CD4-positive, alpha-beta T cell treated with Interleukin-6 at 100 ng/mL for 8 hours (primary cell): ENCODE measurements around the gene TMEM250.

Experiments used
- DNase-seq: peaks from one replicate; pipeline ENCODE4 v3.0.0-alpha.2; 2020; ENCODE audit warnings: mixed read lengths, low spot score

Gene TMEM250

DNA sequence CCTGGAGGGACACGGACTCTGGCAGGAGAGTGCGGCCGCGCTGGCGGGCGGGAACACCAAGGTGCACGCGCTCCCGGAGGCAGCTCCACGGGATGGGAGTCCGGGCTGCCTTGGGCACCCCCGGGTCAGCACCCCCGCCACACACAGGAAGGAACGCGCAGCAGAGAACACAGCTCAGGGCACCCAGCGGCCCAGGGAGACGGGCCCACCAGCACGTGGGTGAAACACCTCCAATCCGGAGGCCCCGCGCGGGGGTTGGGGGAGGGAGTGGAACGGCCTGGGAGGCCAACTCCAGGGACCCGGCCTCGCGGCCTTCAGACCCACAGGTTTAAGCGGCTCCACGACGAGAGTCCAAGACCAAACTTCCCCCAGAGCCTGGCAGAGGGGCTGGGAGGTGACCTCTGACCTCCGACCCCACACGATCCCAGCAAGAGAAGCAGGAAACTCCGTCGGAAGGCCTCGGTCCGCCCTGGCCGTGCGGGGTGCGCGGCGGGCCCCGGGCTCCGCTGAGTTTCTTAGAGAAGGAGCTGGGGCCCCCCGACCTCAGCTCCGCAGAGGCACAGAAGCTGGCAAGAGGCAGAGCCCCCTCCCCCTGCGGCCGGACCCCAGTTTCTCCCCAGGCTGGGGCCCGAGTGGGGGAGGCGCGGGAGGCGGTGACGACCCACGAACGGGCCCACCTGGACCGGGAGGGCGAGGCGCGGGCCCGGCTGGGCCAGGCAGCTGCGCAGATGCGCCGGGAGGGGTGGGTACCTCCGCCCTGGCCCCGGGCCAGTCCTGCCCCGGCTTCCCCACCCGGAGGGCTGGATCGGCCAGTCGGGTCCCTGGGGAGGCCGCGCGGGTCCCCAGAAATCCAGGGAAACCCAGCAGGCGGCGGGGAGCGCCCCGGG lies 24.4 kb downstream of the TMEM250 start:
- DNase-seq: peak; percentile 42

DNA sequence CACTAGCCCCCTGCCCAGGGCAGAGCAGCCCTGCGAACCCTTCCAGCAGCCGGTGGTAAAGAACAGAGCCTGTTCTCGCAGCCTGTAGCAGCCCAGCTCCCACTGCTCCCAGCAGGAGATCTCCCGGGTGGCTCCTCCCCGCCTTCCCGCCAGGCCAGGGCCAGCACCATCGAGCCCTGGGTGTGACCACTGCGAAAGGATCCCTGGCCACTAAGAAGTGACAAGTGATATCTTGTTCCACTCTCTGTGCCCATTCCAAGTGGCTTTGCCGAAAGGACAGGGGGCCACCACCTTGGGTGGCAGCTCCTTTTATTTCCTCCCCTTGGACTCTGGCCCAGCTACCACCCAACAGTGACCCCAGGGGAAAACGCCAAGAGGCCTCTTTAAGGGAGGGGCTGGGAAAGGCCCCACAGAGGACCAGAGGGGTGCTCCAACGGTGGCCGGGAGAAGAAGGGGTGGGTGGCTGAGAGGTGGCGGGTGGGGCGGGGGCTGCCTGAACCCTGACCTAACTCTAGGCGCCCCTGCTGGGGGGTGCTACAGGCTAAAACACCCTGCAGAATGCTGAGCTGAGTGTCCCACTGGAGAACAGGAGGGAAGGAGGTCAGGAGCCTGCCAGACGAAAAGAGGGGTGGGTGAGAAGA lies 25.2 kb downstream of the TMEM250 start:
- DNase-seq: no peak

DNA sequence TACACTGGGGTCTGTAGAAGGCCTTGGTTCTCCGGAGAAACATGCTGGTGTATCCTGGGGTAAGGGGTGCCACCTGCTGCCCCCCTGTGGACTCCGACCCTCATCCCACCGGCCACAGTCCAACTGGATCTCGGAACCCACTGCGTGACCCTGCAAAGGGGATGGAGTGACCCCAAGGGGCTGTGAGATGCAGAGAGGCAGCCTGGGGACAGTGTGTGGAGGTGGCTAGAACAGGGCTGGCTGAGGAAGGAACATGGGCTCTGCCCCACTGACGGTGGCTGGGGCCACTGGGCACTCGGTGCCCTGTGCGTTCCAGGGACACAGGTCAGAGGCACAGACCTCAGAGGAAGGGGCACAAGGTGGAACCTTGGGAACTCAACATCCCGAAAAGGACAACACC lies 25.9 kb downstream of the TMEM250 start:
- no peak for DNase-seq

DNA sequence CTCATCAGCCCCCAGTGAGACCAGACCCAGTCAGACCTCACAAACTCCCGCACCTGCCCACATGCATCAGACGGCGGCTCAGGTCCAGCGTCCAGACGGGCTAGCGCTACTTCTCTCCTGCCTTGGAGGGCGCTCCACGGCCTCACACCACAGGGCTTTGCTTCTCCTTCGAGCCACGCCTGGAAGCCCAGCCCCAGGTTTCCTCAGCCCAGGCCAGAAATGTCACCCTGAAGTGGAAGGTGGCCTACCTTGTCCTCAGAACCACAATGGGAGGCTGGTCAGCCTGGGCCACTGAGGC lies 26.4 kb downstream of the TMEM250 start:
- no peak for DNase-seq

DNA sequence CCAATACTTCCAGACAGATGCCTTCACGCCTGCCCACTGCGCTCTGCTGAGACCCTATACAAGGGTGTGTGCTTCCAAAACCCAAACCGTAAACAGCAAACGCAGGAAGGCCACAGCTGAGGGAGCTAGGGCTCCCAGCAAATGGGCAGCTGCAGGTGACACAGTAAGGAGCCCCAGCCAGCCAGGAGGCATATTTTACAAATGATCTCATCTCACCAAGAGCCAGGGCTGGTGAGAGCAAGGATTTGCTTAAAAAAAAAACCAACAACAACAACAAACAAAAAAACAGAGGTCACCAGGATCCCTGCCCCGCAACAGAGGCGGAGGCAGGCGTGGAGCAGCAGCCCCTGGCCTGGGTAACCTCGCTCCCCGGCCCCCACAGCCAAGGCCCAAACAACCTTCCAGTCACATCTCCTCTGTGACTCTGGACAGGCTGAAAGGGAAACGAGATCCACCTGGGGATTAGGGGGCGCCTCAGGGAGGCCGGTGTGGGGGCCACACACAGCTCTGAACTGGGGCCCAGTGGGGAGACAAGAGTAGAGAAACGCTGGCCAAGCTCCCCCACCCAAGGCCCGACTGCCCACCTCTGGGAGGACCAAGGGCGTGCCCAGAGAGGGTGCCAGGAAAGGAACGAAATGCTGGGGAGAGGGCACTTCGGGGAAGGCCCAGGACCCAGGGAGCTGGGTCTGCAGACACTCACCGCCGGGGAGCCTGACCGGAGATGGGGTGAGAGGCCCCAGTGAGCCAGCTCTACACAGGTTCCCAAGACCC lies 26.9 kb downstream of the TMEM250 start:
- no peak for DNase-seq

DNA sequence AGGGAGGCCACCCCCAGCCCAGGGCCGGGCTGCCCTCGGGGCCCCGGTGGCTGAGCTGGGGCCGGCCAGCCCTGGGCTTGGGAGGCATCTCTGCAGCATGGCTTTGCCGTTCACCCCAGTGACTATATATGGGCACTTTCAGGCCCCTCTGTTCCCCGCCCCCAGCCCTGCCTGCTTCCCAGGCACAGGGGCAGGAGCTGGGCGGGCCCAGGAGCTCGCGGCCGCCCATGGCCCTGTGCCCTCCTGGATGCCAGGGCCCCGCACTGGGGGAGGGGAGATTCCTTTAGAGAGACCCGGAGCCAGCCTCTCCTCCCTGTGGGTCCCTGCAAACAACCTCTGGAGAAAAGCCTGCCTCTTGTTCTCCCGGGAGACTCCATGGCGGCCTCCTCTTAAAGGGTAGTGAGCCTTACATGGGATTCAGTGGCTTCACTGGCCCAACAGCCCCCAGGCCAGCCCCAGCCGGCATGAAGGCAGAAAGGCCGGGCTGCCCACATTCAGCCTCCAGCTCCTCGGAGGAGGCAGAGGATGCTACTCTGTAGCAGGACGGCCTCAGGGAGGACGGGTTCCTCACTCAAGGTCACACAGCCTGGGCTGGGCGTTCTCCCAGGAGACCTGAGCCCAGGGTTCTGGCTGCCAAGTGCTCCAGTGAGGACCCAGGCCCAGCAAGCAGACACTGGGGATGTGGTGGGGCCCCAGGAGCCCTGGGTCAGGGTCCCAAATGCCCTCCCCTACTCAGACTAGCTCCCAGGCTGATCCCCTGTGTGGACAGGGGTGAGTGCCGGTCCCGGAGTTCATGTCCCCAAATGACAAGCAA lies 27.7 kb downstream of the TMEM250 start:
- DNase-seq: no peak

DNA sequence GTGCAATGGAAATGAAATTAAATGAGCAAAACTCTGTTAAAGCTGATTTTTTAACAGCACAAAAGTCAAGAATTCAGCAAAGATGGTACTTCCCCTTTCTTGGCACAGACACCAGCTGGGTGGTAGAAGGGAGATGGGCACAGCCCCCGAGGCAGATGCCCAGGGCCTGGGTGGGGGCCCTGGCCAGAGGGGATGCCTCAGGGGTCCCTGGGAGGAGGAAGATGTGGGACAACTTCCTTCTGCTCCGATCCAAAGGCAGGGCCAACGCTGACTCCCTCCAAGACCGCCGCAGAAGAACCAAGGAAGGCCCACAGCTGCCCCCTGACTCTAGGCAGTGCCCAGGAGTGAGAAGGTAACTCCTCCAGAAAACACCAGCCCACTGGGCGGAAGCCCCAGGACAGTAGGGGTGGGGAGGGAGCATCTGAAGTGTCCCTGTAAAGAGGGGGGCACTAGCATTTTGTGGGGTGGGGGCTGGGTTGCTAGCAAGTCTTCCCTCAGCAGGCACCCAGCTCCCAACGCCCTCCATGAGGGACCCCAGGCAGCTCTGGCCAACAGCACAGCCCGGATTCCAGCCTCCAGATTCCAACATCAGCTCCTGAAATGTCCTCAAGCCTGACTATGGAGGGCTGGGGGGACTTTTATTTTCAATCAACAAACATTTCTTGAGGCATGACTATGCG lies 28.5 kb downstream of the TMEM250 start:
- DNase-seq: no peak

DNA sequence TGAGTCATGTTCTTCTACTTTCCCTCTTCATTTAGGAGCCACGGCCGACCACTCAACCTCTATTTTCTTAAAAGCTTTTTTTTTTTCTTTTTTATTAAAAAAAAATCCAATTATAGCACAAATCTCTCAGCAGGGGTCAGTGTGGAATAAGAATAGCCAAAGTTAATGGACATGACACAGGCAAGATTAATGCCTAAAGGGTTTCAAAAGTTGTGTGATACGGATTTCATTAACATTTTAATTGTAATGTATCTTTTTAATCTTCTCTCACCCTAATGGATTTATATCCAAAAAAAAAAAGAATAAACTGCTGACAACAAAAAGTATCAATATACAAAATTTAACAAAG lies 29.0 kb downstream of the TMEM250 start:
- peak; percentile 21 for DNase-seq

DNA sequence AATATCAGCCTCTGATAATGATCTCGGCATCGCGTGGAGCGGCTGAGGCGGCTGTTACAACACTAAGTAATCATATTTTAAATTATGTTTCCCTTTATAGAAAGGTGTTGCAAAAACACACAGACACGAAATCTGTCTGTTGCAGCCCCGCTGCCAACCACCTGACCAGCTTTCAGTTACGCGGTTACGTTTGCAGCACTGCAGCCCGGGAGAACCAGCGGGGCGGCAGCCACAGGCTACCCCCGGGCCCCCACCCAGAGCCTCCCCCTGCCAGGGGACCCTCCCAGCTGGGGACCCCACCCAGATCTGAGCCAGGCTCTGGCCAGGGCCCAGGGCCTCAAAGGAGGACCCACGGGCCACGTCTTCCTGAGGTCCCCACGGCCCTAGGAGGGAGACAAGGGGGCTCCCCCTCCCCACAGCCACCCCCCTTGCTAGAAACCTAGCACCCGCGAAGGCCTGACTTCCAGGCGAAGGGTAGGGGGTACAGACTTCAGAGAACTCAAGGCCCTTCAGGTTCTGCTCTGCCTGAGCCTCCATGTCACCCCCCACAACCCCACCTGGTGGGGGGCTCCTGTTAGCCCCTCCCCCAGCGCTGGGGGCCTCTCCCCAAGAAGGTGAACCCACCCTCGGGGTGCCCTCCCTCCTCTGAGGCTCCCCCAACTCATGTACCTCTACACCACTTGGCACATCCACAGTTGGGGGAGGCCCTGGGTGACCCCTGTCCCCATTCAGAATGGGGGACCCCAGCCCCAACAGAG lies 29.6 kb downstream of the TMEM250 start:
- no peak for DNase-seq

DNA sequence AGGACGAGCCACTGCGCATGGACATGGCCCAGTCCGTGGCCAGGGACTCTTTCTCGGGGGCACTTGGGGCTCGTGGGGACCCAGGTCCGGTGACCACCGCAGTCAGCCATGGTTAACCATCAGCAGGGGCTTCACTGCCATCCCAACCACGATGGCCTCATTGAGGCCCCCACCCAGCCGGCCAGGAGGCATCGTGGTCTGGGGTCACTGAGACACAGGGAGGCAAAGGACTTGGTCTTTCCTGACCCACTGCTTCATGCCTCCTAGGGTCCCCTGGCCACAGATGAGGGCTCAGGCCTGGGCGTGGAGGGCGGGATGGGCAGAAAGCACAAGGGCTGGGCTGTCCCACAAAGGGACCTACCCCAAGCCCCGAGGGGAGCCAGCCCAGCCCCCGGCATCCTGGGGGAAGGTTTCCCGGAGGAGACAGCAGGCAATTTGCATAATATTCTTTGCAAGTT lies 30.2 kb downstream of the TMEM250 start:
- no peak for DNase-seq

DNA sequence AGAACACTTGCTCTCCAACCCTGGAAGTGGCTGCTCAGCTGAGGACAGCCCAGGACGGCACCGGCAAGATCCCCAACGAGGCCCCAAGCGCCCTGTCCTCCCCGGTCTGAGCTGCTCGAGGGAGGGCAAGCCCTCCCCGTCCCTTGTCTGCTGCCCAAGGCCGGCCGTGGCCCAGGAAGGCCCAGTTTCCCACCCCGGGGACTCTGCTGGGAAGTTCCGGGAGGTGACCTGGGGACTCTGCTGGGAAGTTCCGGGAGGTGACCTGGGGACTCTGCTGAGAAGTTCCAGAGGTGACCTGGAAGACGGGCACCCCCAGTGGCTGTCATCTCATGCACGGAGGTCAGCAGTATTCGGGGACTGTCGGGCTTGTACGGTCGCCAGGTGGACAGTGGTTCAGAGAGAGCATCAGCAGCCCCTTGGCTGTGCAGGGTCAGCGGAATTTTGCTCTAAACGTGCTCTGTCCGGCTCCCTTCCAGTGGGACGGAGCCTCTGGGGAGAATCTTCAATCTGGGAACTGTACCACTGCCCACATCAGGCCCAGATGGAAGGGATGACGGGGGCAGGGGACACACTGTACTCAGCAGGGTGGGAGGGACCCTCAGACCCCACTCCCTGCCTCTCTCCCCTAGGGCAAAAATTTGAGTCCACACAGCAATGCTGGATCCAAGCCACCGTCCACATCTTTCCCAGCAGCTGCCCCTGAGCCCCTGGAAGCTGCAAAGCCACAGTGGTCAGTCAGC lies 30.8 kb downstream of the TMEM250 start:
- no peak for DNase-seq

DNA sequence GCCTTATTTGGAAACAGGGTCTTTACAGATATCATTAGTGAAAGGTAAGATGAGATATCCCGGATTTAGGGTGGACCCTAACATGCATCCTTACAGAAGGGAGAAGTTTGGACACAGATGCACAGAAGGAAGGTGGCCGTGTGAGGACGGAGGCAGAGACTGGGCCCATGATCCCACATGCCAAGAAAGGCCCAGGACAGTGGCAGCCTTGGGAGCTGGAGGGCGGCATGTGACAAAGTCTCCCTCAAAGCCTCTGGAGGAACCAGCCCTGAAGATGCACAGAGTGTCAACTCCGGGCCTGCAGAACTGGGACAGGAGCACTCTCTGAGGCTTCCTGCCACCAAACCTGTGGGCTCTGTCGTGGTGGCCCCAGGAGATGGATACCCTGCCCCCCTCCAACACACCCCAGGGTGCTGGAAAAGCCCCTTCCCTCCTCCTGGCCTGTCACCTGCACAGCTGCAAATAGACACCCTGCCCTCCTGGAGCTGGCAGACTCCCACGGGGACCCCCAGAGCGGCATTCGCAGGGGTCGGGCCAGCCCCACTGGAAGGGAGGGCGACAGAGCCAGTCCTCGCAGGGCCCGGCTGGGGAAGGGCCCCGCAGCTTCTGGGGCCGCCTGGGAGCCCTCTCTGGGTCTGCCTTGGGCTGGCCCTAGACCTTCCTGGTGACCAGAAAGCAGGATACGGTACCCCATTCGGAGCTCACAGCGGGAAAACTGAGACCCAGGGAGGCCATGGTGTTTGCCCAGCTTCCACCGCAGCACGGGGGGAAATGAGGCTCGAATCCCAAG lies 31.5 kb downstream of the TMEM250 start:
- no peak for DNase-seq

DNA sequence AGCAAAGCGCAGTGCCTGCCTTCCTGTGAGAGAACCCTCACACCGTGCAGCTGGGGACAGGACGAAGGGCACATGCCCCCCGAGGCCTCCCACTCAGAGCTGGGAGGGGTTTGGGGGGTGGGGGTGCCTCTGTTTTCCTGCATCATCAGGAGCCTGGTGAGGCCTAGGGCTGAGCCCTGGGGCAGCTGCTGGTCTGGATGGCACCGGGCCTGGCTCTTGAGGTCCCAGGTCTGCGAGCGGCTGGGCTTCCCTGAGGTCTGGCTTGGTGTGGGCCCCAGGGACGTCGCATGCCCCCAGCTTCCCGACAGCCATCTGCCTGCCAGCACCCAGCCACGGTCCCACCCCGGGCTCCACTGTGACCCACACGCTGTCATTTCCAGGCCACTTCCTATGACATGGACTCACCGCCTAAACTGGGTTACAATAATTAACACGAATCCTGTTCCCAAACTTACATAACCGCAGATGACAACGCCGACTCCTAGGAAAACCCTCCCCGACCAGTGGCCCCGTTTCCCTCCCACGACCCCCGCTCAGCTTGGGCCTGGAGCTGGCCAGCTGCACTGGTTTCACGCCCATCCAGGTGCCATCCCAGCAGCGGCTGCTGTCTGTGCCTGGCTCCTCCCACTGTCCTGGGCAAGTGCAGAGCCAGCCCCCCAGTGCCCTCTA lies 32.3 kb downstream of the TMEM250 start:
- no peak for DNase-seq

DNA sequence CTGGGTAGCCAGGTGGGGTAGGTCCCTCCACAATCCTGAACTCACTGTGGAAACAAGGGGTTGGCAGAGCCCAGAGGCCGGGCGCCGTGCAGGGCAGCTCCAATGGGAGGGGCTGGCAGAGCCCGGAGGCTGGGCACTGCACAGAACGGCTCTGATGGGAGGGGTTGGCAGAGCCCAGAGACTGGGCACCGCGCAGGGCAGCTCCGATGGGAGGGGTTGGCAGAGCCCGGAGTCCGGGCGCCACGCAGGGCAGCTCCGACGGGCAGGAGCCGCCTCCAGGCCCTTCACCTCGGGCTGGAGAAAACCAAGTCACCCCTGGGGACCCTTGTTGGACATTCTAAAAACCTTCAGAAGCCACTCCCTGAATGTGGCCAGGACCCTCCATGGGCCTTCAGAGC lies 32.9 kb downstream of the TMEM250 start:
- no peak for DNase-seq

DNA sequence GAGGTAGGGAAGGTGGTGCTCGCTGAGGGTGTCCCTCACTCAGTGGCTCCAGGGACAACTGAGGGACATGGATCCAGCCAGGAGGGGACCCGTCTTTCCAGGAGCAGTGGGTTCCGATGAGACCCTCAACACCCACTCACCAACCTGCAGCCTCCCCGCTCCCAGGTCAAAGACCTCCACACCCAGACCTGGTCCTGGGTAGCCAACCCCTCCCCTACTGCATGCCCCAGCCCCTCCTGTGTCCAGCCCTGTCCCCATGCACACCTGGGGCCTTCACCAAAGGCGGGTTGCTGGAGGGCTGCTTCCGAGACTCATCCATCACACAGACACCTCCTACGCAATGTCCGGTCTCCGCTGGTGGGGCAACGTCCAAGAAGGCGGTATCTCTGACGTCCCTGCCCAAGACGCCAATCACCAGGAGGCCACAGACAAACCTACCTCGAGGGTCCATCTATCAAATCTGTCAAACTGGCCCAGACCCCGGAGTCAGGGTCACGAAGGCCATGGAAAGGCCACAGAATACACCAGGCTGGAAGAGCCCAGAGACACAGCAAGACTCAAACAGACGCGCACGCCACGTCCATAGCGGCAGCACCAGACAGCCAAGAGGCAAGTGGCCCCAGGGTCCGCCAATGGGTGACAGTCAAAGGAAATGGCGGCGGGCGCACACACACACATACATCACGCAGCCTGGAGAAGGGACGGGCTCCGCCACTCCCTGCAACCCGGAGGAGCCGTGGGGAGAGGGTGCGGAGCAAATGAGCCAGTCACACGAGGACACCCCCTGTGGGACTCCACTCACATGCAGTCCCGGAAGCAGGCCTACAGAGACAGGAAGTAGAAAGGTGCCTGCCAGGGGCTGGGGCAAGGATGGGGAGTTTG lies 34.4 kb downstream of the TMEM250 start:
- no peak for DNase-seq

DNA sequence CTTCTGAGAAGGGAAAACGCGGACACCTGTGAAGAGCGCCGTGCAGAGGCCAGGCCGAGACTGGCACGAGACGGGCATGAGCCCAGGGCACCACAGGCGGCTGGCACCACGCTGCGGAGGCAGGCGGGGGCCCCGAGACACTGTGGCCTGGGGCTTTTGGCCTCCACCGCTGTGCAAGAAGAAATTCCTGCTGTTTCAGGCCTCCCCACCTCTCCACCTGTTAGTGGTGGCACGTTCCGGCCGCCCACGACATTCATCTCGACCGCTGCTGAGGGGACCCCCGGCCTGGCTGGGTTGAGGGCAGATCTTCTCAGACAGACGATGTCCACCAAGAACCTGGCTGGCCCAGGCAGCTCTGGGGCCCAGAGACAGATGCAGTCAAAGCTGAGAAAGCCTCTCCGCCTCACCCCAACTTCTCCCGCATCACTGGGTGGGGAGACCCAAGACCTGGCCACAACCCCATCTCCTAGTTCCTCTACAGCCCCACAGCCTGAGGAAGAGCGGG lies 35.1 kb downstream of the TMEM250 start:
- no peak for DNase-seq
